IMR-90 (cell line): ENCODE data around the gene COQ8A. TPM values are rescaled to one million over a fixed set of nuclear protein-coding genes. Genes with fewer than 3 reads are reported as not detected.

ENCODE experiments used
- ATAC-seq: fragments of 200-7000 bp; cut with Tn5 transposase; 2 replicates; pipeline ENCODE4 v1.9.1; 2020; ENCODE audit warnings: low read depth, mild to moderate bottlenecking, moderate library complexity
- BruUV-seq: library from RNA; stranded (reverse); fragments of 400-500 nt; replicated peaks from 2 replicates; lab custom pipeline; 2021; lab: Mats Ljungman, UMichigan
- CTCF ChIA-PET: fragments of 300-600 bp; formaldehyde crosslinking; extraction: SDS; loops from one replicate; lab custom pipeline; 2021; ENCODE audit warnings: antibody characterized with exemption; lab: Yijun Ruan, JAX
- POLR2A ChIA-PET: fragments of 300-600 bp; sonication (Branson Sonifier 250); formaldehyde crosslinking; loops from one replicate; lab custom pipeline; 2022; ENCODE audit warnings: antibody characterized with exemption; ENCODE audit not compliant: unreplicated experiment; lab: Charles Lee
- DNase-seq: peaks from one replicate; pipeline ENCODE4 v3.0.0; 2013
- H2AFZ ChIP-seq: replicated peaks from 2 replicates; pipeline ENCODE3; 2013; ENCODE audit warnings: low read length, mild to moderate bottlenecking; ENCODE audit not compliant: poor library complexity
- H2AK5ac ChIP-seq: 2 replicates; pipeline ENCODE4 v1.6.1; 2013; ENCODE audit warnings: low read depth, low read length, inconsistent platforms
- H2AK9ac ChIP-seq: replicated peaks from 2 replicates; pipeline ENCODE3; 2013; ENCODE audit warnings: mild to moderate bottlenecking, low read depth, low read length, moderate library complexity; ENCODE audit not compliant: poor library complexity
- H2BK120ac ChIP-seq: 2 replicates; pipeline ENCODE4 v1.6.1; 2013; ENCODE audit warnings: low read depth, low read length, inconsistent platforms
- H2BK15ac ChIP-seq: 3 replicates; pipeline ENCODE4 v1.6.1; 2013; ENCODE audit warnings: low read depth, low read length, inconsistent platforms
- H2BK20ac ChIP-seq: 2 replicates; pipeline ENCODE4 v1.6.1; 2013; ENCODE audit warnings: low read depth, mild to moderate bottlenecking, inconsistent platforms, low read length, moderate library complexity
- H2BK5ac ChIP-seq: 2 replicates; pipeline ENCODE4 v1.6.1; 2013; ENCODE audit warnings: mild to moderate bottlenecking, low read depth, low read length, inconsistent platforms; ENCODE audit not compliant: poor library complexity, severe bottlenecking
- H3K14ac ChIP-seq: replicated peaks from 2 replicates; pipeline ENCODE4 v1.6.1; 2013; ENCODE audit warnings: low read depth, low read length, inconsistent platforms
- H3K18ac ChIP-seq: 2 replicates; pipeline ENCODE4 v1.6.1; 2013; ENCODE audit warnings: low read depth, low read length, control low read depth
- H3K23ac ChIP-seq: 2 replicates; pipeline ENCODE4 v1.6.1; 2013; ENCODE audit warnings: low read depth, low read length, inconsistent platforms
- H3K27ac ChIP-seq: 2 replicates; pipeline ENCODE4 v1.5.1; 2013; ENCODE audit warnings: mild to moderate bottlenecking, control low read depth, low read length; ENCODE audit not compliant: insufficient read depth
- H3K27me3 ChIP-seq: 2 replicates; pipeline ENCODE4 v1.6.1; 2013; ENCODE audit warnings: low read length; ENCODE audit not compliant: control insufficient read depth, insufficient read depth
- H3K36me3 ChIP-seq: 2 replicates; pipeline ENCODE4 v1.6.1; 2013; ENCODE audit warnings: low read length, mixed read lengths; ENCODE audit not compliant: control insufficient read depth, insufficient read depth
- H3K4ac ChIP-seq: 2 replicates; pipeline ENCODE4 v1.6.1; 2013; ENCODE audit warnings: low read depth, low read length, inconsistent platforms
- H3K4me1 ChIP-seq: 2 replicates; pipeline ENCODE4 v1.6.1; 2013; ENCODE audit warnings: low read length, mixed read lengths; ENCODE audit not compliant: control insufficient read depth, insufficient read depth
- H3K4me2 ChIP-seq: 2 replicates; pipeline ENCODE4 v1.6.1; 2013; ENCODE audit warnings: low read depth, mild to moderate bottlenecking, control low read depth, low read length, moderate library complexity
- H3K4me3 ChIP-seq: 2 replicates; pipeline ENCODE4 v1.5.1; 2013; ENCODE audit warnings: low read depth, mild to moderate bottlenecking, control low read depth, low read length, moderate library complexity; ENCODE audit not compliant: insufficient read depth
- H3K56ac ChIP-seq: 2 replicates; pipeline ENCODE4 v1.6.1; 2013; ENCODE audit warnings: low read length, inconsistent platforms; ENCODE audit not compliant: insufficient read depth; ENCODE audit errors: extremely low read depth
- H3K79me1 ChIP-seq, 2 experiments: 2 replicates each; pipeline ENCODE4 v1.6.1; 2013; ENCODE audit warnings: low read length in 2 of 2, inconsistent platforms in 1 of 2, low read depth in 1 of 2
- H3K9ac ChIP-seq: 2 replicates; pipeline ENCODE4 v1.6.1; 2013; ENCODE audit warnings: low read depth, low read length, control low read depth
- H3K9me1 ChIP-seq: 2 replicates; pipeline ENCODE4 v1.6.1; 2013; ENCODE audit warnings: low read length, inconsistent platforms; ENCODE audit not compliant: insufficient read depth
- H3K9me3 ChIP-seq: 2 replicates; pipeline ENCODE4 v1.6.1; 2013; ENCODE audit warnings: low read length; ENCODE audit not compliant: control insufficient read depth, insufficient read depth
- H4K20me1 ChIP-seq: 2 replicates; pipeline ENCODE4 v1.6.1; 2013; ENCODE audit warnings: low read length, inconsistent platforms; ENCODE audit not compliant: insufficient read depth
- H4K5ac ChIP-seq: 2 replicates; pipeline ENCODE4 v1.6.1; 2013; ENCODE audit warnings: mild to moderate bottlenecking, low read depth, low read length, control low read depth
- H4K8ac ChIP-seq, 2 experiments: 2 replicates each; pipeline ENCODE4 v1.6.1; 2013; ENCODE audit warnings: low read depth in 2 of 2, low read length in 2 of 2, control low read depth in 1 of 2, inconsistent platforms in 1 of 2
- H4K91ac ChIP-seq: 2 replicates; pipeline ENCODE4 v1.6.1; 2013; ENCODE audit warnings: low read depth, low read length, inconsistent platforms; ENCODE audit not compliant: insufficient read depth
- BHLHE40 ChIP-seq: fragments of 150-350 bp; IDR thresholded peaks from 2 replicates; pipeline ENCODE4 v1.6.1; 2016; ENCODE audit warnings: mild to moderate bottlenecking, low read depth, low read length
- CTCF ChIP-seq: conservative IDR thresholded peaks from 2 replicates; pipeline ENCODE4 v1.5.1; 2012; ENCODE audit warnings: mild to moderate bottlenecking, low read depth, low read length, improper control_type of control experiment
- MAFK ChIP-seq: IDR thresholded peaks from 2 replicates; pipeline ENCODE4 v1.6.1; 2012; ENCODE audit warnings: low read depth, low read length, improper control_type of control experiment
- MXI1 ChIP-seq: IDR thresholded peaks from 2 replicates; pipeline ENCODE4 v1.6.1; 2012; ENCODE audit warnings: low read depth, mild to moderate bottlenecking, low read length, moderate library complexity, borderline replicate concordance
- POLR2A ChIP-seq: IDR thresholded peaks from 2 replicates; pipeline ENCODE4 v1.6.1; 2012; ENCODE audit warnings: mild to moderate bottlenecking, low read depth, low read length
- RCOR1 ChIP-seq: IDR thresholded peaks from 2 replicates; pipeline ENCODE4 v1.6.1; 2012; ENCODE audit warnings: mild to moderate bottlenecking, low read length, improper control_type of control experiment; ENCODE audit not compliant: insufficient replicate concordance
- WGBS, 2 experiments: methylation state at CpG; one replicate each; pipeline versions ENCODE4 v1.1.5 to v1.1.7; 2013; ENCODE audit warnings: missing lambda C conversion rate in 2 of 2; ENCODE audit not compliant: insufficient read length in 1 of 2; ENCODE audit errors: extremely low coverage in 2 of 2; 5-methylcytosine and 5-hydroxymethylcytosine counted together
- dilution Hi-C: fragments of 300-500 bp; cut with HindIII; formaldehyde crosslinking; loops from one replicate; pipeline ENCODE4 v1.14.3; 2018; ENCODE audit warnings: low sequenced_read_pairs; ENCODE audit not compliant: unreplicated experiment
- in situ Hi-C: fragments of 300-500 bp; cut with MboI; formaldehyde crosslinking; loops from 3 replicates; pipeline ENCODE4 v1.14.3; 2019; ENCODE audit warnings: low sequenced_read_pairs, inconsistent platforms, mixed read lengths
- intact Hi-C: fragments of 100-400 bp; cut with micrococcal nuclease; formaldehyde crosslinking; loops from 2 replicates; pipeline ENCODE4 v1.10.0; 2022
- polyA plus RNA-seq, 3 experiments: library from polyadenylated mRNA; depleted of rRNA; stranded (reverse); fragments of >200 nt; gene quantifications; 2 replicates each; pipeline ENCODE4 v1.2.3, GENCODE V29; 2012; ENCODE audit warnings: low replicate concordance in 1 of 3
- total RNA-seq: library from RNA; depleted of rRNA; stranded (reverse); fragments of >200 nt; gene quantifications from 2 replicates; pipeline ENCODE4 v1.2.3, GENCODE V29; 2012

COQ8A gene
- total and polyA plus RNA-seq, 2 of the 4 experiments (the other 2 are of a cell fraction) = 3.8 to 6.1 TPM

GRCh38 chr1:226954337-226954736, 14.2 kb downstream of the COQ8A start:
- CTCF ChIA-PET = no interaction called here
- Histone ChIP-seq H3K56ac (no peak overlapping the region), H2BK120ac (no peak overlapping the region), H3K18ac (no peak overlapping the region), H2AFZ (no peak overlapping the region), H2BK20ac (no peak overlapping the region), H3K9me3 (no peaks in the 10 kb centered on the region; the same call in 1 of the 2 replicates), H2BK5ac (no peak overlapping the region), H3K4ac (no peak overlapping the region), H4K5ac (no peak overlapping the region), H2BK15ac (no peak overlapping the region), H3K9me1 (no peaks in the 10 kb centered on the region), H3K36me3 (no peaks in the 10 kb centered on the region), H4K8ac (no peak overlapping the region), H3K4me1 (peaks cover 3% of the 10 kb centered on the region; the same call in 1 of the 2 replicates), H3K27ac (no peak overlapping the region), H3K23ac (no peak overlapping the region), H3K4me3 (no peak overlapping the region), H3K4me2 (no peak overlapping the region), H3K27me3 (no peaks in the 10 kb centered on the region), H2AK9ac (no peak overlapping the region), H3K9ac (no peak overlapping the region), H3K79me1 (no peaks in the 10 kb centered on the region), H4K20me1 (0 out of 2 replicates have a peak, but pooled peaks cover 3% of the 10 kb centered on the region), H2AK5ac (no peak overlapping the region), H3K14ac (no peak overlapping the region), H4K91ac (no peak overlapping the region)
- WGBS, 2 experiments = 83% methylated on average over 2 of the region's 6 CpGs; no CpG with 5 or more reads in 1 of the 2 experiments
- dilution Hi-C loops (no loop called here), in situ Hi-C loops (no loop called here), intact Hi-C loops (no loop called here)
- TF ChIP-seq BHLHE40 = no peak
- no peak for TF ChIP-seq POLR2A
- TF ChIP-seq MXI1 = no peak
- no peak for TF ChIP-seq RCOR1
- no peak for TF ChIP-seq CTCF
- TF ChIP-seq MAFK = no peak
- BruUV-seq = no TSS peak
- ATAC-seq = no peak
- POLR2A ChIA-PET = no interaction called here
- no peak for DNase-seq
